ENCODE measurements around the gene MYO3B. TPM values are rescaled to one million over a fixed set of nuclear protein-coding genes. Genes with fewer than 3 reads are reported as not detected.

The MYO3B gene
- total and polyA plus RNA-seq, 7 donors: 0.34 TPM; not detected in 6

- H3K36me3 ChIP-seq: no peaks in the 10 kb centered on the region
- no peaks in the 10 kb centered on the region for H3K4me1 ChIP-seq
- H3K4me3 ChIP-seq: no peak overlapping the region
- no peak for TF ChIP-seq EP300 (IDR thresholded peaks at IDR 0.05)
- no peak for TF ChIP-seq POLR2A (IDR thresholded peaks at IDR 0.05)
- TF ChIP-seq, protein P1, sequence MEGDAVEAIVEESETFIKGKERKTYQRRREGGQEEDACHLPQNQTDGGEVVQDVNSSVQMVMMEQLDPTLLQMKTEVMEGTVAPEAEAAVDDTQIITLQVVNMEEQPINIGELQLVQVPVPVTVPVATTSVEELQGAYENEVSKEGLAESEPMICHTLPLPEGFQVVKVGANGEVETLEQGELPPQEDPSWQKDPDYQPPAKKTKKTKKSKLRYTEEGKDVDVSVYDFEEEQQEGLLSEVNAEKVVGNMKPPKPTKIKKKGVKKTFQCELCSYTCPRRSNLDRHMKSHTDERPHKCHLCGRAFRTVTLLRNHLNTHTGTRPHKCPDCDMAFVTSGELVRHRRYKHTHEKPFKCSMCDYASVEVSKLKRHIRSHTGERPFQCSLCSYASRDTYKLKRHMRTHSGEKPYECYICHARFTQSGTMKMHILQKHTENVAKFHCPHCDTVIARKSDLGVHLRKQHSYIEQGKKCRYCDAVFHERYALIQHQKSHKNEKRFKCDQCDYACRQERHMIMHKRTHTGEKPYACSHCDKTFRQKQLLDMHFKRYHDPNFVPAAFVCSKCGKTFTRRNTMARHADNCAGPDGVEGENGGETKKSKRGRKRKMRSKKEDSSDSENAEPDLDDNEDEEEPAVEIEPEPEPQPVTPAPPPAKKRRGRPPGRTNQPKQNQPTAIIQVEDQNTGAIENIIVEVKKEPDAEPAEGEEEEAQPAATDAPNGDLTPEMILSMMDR (IDR thresholded peaks at IDR 0.05): no peak
- TF ChIP-seq POLR2AphosphoS5 (IDR thresholded peaks at IDR 0.05): no peak
- no peak overlapping the region for H3K27ac ChIP-seq
- DNase-seq: no peak
- no peaks in the 10 kb centered on the region for H3K9me3 ChIP-seq
- 50 to 75% methylated on average over 9 of the region's 9 CpGs for WGBS, 2 donors
- H3K27me3 ChIP-seq: no peaks in the 10 kb centered on the region
- intact Hi-C loops (cut with DNase I): no loop called here
These were observed 473.8 kb downstream of the MYO3B start for GRCh38 chr2:170651624-170652325.

GRCh38 chr2:170652637-170653417, 474.9 kb downstream of the MYO3B start:
- H3K9me3 ChIP-seq: no peaks in the 10 kb centered on the region
- TF ChIP-seq POLR2A (IDR thresholded peaks at IDR 0.05) (no peak), EP300 (IDR thresholded peaks at IDR 0.05) (no peak), POLR2AphosphoS5 (IDR thresholded peaks at IDR 0.05) (no peak)
- TF ChIP-seq, protein P1 (IDR thresholded peaks at IDR 0.05): no peak
- no peak overlapping the region for H3K27ac ChIP-seq
- H3K4me3 ChIP-seq: no peak overlapping the region
- H3K27me3 ChIP-seq: no peaks in the 10 kb centered on the region
- DNase-seq: no peak
- H3K4me1 ChIP-seq: no peaks in the 10 kb centered on the region
- 76 to 90% methylated on average over 5 of the region's 5 CpGs for WGBS, 2 donors
- intact Hi-C loops (cut with DNase I): no loop called here
- no peaks in the 10 kb centered on the region for H3K36me3 ChIP-seq

GRCh38 chr2:170656669-170657068, 478.7 kb downstream of the MYO3B start:
- H3K4me3 ChIP-seq: no peak overlapping the region
- no peak for DNase-seq
- H3K27ac ChIP-seq: no peak overlapping the region
- WGBS, 2 donors: 26 to 74% methylated on average over 3 of the region's 3 CpGs
- H3K27me3 ChIP-seq: no peaks in the 10 kb centered on the region
- intact Hi-C loops (cut with DNase I): no loop called here
- TF ChIP-seq, protein P1 (IDR thresholded peaks at IDR 0.05): no peak
- no peak for TF ChIP-seq POLR2A (IDR thresholded peaks at IDR 0.05)
- TF ChIP-seq EP300 (IDR thresholded peaks at IDR 0.05): no peak
- no peak for TF ChIP-seq POLR2AphosphoS5 (IDR thresholded peaks at IDR 0.05)
- no peaks in the 10 kb centered on the region for H3K9me3 ChIP-seq
- no peaks in the 10 kb centered on the region for H3K4me1 ChIP-seq
- no peaks in the 10 kb centered on the region for H3K36me3 ChIP-seq

DNA sequence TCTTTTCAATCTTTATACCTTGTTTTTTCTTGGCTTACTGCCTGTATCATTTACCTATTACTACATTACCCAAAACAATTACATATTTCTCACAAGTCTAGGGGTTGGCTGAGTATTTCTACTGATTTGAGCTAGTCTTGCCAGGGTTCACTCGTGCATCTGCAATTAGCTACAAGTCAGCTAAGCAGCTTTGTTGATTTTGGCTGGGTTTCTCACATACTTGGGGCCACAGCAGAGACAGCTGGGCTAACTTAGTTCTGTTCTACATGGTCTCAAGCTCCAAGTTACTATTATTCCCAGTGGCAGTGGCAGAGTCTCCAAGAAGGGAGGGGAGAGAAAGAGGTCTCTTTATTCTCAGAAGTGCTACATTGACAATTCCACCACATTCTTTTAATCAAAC, 482.5 kb downstream of the MYO3B start:
- intact Hi-C loops (cut with DNase I): no loop called here
- no peaks in the 10 kb centered on the region for H3K27me3 ChIP-seq
- TF ChIP-seq, protein P1 (IDR thresholded peaks at IDR 0.05): no peak
- no peak for TF ChIP-seq POLR2A (IDR thresholded peaks at IDR 0.05)
- no peak for TF ChIP-seq POLR2AphosphoS5 (IDR thresholded peaks at IDR 0.05)
- WGBS, 2 donors: 7 to 36% methylated on average over 1 of the region's 1 CpG
- DNase-seq: no peak
- H3K9me3 ChIP-seq: no peaks in the 10 kb centered on the region
- H3K4me3 ChIP-seq: no peak overlapping the region
- H3K4me1 ChIP-seq: no peaks in the 10 kb centered on the region
- H3K27ac ChIP-seq: no peak overlapping the region
- no peaks in the 10 kb centered on the region for H3K36me3 ChIP-seq

Measured in sigmoid colon (tissue), 7 donors.